ENCODE measurements around the gene SBF2.

The SBF2 gene

DNA sequence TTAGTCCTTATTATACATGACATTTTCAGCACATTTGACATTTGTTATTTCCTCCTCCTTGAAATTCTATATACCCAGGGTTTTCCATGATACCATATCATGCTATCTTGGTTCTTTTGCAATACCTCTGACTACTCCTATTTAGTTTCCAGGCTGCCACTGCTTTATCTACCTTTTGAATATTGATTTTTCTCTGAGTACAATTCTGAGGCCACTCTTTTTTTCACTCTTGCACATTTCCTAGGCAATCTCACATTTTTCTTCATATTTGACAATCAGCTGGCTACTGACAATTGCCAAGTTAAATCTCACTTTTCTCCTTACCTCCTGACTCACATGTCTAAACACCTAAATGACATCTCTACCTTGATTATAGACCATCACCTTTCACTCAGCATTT is 11.9 kb downstream of the SBF2 start:
- TF ChIP-seq GATA3 (IDR thresholded peaks at IDR 0.05; ENCODE audit: low read depth, low read length) (no peak), GATA2 (IDR thresholded peaks at IDR 0.05; ENCODE audit: low read depth, low read length) (no peak)

DNA sequence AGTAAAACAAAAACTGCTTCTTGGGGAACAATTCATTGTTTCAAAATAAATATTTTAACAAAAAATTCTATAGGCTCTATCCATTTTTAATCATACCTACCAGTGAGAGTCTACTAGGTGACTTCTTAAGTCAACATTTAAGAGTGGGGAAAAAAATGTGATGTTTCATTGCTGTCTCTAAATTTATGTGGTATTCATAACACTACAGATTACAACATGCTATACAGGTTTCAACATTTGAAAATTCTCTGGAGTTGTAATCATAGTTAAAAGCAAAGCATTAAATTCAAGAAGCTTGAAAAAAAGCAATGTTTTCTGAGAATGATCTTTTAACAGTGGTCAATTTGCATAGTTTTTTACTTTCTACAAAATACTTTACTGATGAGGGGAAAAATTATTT is 18.3 kb downstream of the SBF2 start:
- TF ChIP-seq GATA2 (IDR thresholded peaks at IDR 0.05; ENCODE audit: low read depth, low read length), result no peak
- TF ChIP-seq GATA3 (IDR thresholded peaks at IDR 0.05; ENCODE audit: low read depth, low read length), result no peak

DNA sequence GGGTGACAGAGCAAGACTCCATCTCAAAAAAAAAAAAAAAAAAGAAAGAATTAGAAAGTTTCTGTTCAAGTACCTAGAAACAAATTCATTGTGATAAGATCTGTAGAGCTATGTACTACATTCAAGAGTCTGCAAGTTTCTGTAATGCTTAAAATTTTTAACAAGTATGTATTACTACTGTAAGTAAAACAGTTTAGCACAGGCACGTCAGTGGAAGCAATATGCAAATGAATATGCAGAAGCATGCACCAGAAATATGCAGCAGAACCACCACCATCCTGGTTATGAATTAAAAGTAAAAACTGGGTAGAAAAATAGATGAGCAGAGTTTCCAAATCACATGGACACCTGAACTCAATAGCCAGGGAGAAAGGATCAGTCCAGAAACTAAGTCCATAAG is 19.3 kb downstream of the SBF2 start:
- TF ChIP-seq GATA2 (IDR thresholded peaks at IDR 0.05; ENCODE audit: low read depth, low read length) (no peak), GATA3 (IDR thresholded peaks at IDR 0.05; ENCODE audit: low read depth, low read length) (no peak)

DNA sequence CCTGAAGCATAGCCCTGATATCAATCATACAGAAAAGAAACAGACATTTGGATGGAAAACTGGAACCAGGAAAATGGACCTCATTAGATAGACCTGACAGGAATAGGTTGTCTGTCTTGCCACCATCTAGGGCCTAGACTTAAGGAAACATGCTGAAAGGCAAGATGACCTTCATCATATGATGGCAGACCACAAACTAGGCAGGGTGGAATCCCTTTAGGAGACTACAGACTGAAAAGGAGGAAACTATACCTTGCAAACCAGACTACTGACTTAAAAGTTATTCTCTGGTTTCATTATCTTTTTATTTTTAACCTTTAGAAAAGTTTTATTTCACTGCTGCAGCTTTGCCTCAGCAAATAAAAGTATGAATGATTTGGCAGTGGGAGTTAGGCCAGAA is 20.3 kb downstream of the SBF2 start:
- TF ChIP-seq GATA2 (IDR thresholded peaks at IDR 0.05; ENCODE audit: low read depth, low read length) (no peak), GATA3 (IDR thresholded peaks at IDR 0.05; ENCODE audit: low read depth, low read length) (no peak)

DNA sequence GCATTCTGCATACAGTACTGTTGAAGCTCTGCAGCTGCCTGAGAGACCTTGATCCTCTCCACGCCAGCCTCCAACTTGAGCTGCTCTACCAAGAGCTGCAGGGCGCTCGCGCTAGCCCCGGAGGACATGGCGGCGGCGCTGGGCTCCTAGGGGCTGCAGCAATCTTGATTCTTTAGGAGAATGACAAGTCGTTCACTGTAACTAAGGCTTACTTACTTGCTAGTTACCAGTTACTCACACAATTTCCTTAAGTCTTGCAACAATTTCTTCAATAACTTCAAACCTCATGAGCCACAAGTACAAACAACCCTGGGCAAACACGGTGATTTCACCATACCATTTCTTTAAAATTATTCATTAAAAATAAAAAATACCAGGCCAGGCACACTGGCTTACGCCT is 21.9 kb downstream of the SBF2 start:
- no peak for TF ChIP-seq GATA3 (IDR thresholded peaks at IDR 0.05; ENCODE audit: low read depth, low read length)
- no peak for TF ChIP-seq GATA2 (IDR thresholded peaks at IDR 0.05; ENCODE audit: low read depth, low read length)

DNA sequence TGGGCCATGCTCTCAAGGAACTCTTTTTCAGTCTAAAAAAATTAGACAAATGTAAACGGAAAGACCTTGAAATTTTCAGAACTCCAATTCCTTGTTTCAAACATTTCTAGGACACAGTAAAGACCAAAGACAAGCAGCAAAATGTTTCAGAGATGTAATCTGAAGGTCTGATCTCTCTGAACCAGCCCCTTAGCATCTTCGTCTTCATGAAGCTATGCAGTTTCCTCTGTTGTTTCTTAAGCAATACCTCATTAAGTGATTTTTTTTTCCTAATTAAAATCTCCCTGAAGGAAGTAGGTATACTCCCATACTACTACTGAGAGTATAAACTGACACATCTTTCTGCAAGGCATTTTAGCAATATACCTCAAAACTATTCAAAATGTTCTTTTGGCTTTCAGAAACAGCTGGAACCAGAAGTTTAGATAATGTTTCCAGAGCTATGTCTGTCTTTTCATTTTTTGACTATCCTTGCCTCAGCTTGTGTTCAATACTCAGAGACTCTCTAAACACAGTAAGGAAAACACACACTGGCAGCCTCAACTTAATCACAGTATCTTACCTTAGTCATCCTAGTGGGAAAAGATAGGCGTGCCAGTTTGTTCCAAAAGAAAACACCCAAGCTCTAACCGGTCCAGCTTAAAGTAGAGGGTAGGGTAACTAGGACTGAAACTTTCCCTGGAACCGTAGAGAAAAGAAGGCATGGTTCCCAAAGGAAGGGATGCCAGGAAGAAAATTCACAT is 25.1 kb downstream of the SBF2 start:
- TF ChIP-seq GATA2 (IDR thresholded peaks at IDR 0.05; ENCODE audit: low read depth, low read length) (no peak), GATA3 (IDR thresholded peaks at IDR 0.05; ENCODE audit: low read depth, low read length) (no peak)

DNA sequence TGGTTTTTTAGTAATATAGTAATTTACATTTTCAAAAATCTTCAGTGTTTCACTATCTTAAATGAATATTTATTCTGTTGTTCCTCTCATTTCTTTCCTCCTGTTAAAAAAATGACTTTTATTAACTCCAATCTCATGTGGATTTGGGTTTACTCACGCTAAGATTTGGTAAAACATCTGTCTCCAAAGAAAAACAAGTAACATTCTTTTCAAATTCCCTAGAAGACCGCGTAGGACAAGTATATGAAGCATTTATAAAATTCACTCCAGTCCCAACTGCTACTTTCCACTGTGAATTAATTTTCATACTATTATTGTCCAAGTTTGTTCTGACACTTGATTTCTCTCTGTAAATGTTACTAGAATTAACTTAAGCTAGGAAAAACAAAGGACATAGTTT is 26.2 kb downstream of the SBF2 start:
- TF ChIP-seq GATA2 (IDR thresholded peaks at IDR 0.05; ENCODE audit: low read depth, low read length), result no peak
- TF ChIP-seq GATA3 (IDR thresholded peaks at IDR 0.05; ENCODE audit: low read depth, low read length), result no peak

DNA sequence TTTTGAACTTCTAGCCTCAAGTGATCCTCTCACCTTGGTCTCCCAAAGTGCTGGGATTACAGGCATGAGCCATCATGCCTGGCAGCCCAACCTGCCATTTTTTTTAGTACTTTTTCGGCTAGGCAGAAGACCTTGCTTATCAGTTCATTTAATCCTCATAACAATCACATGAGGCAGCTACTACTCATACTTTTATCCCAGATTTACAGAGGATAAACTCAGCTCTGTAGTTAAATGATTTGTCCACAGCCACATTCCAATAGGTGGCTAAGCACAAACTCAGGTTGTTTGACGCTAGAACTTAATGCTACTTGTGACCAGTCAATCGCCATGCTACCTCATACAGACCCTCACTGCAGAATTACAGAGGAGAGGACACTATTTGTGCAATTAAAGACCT is 28.1 kb downstream of the SBF2 start:
- TF ChIP-seq GATA2 (IDR thresholded peaks at IDR 0.05; ENCODE audit: low read depth, low read length) (no peak), GATA3 (IDR thresholded peaks at IDR 0.05; ENCODE audit: low read depth, low read length) (no peak)

DNA sequence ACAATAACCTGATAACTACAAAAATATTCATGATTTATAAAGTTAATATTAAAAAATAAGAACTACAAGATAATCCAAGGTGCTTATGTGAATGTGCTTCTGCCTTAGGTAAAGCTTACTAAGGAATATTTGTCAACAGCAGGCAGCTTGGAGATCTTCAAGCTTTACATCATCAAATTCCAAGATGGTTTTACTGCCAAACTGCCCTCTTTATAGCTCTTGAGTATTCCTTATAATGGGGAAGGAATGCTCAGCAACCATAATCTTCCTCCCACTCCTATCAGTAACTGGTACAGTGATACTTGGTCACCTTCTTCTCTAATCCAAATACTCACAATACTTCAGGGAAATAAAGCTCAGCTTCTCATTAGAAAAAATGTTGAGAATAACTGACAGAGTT is 30.1 kb downstream of the SBF2 start:
- no peak for TF ChIP-seq GATA2 (IDR thresholded peaks at IDR 0.05; ENCODE audit: low read depth, low read length)
- no peak for TF ChIP-seq GATA3 (IDR thresholded peaks at IDR 0.05; ENCODE audit: low read depth, low read length)

DNA sequence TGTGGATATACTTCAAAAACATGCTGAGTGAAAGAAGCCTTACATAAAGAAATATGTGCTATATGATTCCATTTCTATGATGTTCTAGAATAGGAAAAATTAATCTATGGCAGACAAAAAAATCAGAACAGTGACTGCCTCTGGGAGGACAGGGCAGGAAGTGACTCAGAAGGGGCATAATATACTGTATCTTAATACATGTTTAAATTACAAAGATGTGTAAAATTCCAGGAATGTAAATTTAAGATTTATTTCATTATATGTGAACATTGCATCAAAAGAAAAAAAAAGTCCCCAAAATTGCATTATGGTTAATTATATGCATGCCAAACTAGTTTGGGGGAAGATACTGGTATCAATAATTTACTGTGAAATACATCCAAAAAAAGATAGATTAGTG is 32.2 kb downstream of the SBF2 start:
- TF ChIP-seq GATA3 (IDR thresholded peaks at IDR 0.05; ENCODE audit: low read depth, low read length), result no peak
- no peak for TF ChIP-seq GATA2 (IDR thresholded peaks at IDR 0.05; ENCODE audit: low read depth, low read length)

DNA sequence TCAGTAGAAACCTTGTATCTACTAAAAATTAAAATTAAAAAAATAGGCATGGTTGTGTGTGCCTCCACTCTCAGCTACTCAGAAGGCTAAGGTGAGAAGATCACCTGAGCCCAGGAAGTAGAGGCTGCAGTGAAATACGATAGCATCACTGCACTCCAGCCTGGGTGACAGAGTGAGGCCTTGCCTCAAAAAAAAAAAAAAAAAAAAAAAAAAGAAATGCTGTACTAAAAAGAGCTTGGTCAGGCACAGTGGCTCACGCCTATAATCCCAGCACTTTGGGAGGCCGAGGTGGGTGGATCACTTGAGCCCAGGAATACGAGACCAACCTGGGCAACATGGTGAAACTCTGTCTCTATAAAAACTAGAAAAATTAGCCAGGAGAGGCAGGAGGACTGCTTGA is 36.5 kb downstream of the SBF2 start:
- TF ChIP-seq GATA2 (IDR thresholded peaks at IDR 0.05; ENCODE audit: low read depth, low read length) (no peak), GATA3 (IDR thresholded peaks at IDR 0.05; ENCODE audit: low read depth, low read length) (no peak)

DNA sequence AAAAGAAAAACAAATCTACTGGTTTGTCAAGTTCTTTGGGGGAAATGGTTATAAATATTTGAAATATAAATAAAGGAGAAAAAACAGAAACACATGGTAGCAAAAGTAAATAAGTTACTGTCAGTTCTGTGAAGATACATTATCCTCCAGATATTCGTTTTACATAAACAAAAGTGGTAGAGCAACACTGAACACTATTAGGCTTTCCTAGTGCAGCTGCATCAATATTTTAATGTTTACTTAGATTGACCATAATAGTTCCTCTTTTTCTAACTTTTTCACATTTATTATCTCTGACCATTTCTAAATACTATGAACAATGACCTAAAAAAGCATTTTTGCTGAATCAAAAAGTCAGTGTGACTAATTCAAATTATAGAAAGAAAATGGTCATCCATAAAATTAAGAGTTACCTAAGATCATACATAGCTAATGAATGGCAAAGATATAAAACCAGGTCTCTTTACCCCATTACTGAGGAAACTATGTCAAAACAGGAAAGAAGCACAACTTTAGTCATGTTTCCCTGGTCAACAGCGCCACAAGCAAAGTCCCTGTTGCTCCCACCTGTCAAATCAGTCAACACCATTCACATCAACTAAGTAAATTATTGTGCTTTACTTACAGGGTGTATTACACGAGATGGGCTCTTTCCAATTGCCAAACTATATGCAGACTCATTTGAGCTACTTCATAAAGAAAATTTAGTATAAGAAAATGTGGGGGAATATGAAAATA is 38.5 kb downstream of the SBF2 start:
- TF ChIP-seq GATA3 (IDR thresholded peaks at IDR 0.05; ENCODE audit: low read depth, low read length) (no peak), GATA2 (IDR thresholded peaks at IDR 0.05; ENCODE audit: low read depth, low read length) (no peak)

DNA sequence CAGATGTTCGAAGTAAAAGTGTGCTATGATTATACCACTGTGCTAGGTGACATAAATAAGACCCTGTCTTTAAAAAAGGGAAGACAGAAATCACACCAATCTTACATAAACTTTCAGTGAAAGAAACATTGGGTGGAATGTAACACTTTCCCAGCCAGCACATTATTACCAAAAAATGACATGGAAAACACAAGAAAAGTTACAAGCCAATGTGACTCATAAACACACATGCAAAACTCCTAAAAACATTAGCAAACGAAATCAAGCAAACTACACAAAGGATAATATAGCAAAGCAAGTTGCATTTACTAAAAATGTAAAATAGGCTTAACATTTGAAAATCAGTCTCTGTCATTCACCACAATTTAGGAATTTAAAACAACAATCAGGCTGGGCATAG is 47.0 kb downstream of the SBF2 start:
- no peak for TF ChIP-seq GATA3 (IDR thresholded peaks at IDR 0.05; ENCODE audit: low read depth, low read length)
- TF ChIP-seq GATA2 (IDR thresholded peaks at IDR 0.05; ENCODE audit: low read depth, low read length), result no peak

DNA sequence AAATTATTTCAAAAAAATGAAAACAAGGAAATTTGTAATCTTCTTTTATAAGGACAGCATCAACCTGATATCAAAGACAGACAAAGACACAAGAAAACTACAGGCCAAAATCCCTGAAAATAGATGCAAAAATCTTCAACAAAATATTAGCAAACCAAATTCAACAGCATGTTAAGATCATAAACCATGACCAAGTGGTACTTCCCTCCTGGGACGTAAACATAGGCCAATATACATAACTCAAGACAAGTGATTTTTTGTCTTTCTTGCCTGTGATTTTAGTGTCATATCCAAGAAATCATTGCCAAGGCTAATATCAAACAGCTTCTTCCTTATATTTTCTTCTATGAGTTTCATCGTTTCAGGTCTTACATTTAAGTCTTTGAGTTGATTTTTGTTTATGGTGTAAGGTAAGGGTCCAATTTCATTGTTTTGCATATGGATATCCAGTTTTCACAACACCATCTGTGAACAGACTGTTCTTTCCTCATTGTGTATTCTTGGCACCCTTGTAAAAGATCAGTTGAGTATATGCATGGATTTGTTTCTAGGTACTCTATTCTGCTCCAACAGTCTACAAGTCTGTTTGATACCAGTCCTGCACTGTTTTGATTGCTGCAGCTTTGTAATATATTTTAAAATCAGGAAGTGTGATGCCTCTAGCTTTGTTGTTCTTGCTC is 50.0 kb downstream of the SBF2 start:
- TF ChIP-seq GATA3 (IDR thresholded peaks at IDR 0.05; ENCODE audit: low read depth, low read length) (no peak), GATA2 (IDR thresholded peaks at IDR 0.05; ENCODE audit: low read depth, low read length) (no peak)

DNA sequence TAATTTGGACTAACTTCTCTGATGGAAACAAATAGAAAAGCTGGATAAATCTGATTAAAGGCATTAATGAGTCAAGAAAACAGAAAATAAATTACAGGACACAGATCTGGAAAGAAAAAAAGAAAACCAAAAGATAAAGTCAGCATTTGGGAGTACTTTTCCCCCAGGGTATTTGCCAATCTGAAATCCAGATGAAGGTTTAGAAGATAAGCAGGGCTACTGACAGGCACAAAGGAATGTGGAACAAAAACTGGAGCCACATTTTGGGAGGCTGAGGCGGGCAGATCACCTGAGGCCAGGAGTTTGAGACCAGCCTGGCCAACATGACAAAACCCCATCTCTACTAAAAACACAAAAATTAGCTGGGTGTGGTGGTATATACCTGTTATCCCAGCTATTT is 57.2 kb downstream of the SBF2 start:
- TF ChIP-seq GATA3 (IDR thresholded peaks at IDR 0.05; ENCODE audit: low read depth, low read length) (no peak), GATA2 (IDR thresholded peaks at IDR 0.05; ENCODE audit: low read depth, low read length) (no peak)

All from SH-SY5Y (cell line).